Activated T-cell treated with anti-CD3 and anti-CD28 coated beads, Interleukin-2, amount 50 U/mL, for 24 hours (primary cell): ENCODE results near the gene RPL34.

Experiments used
- DNase-seq: peaks from one replicate; pipeline ENCODE4 v3.0.0-alpha.2; 2020
- H3K27ac Mint-ChIP-seq: 2 replicates; pipeline ENCODE4 v1.8.0; 2020; ENCODE audit warnings: mild to moderate bottlenecking, mixed read lengths
- H3K27me3 Mint-ChIP-seq: 2 replicates; pipeline ENCODE4 v1.8.0; 2020; ENCODE audit warnings: mixed read lengths
- H3K36me3 Mint-ChIP-seq: 2 replicates; pipeline ENCODE4 v1.8.0; 2020; ENCODE audit warnings: low read depth, mixed read lengths
- H3K4me1 Mint-ChIP-seq: 2 replicates; pipeline ENCODE4 v1.8.0; 2020; ENCODE audit warnings: low read depth, mixed read lengths
- H3K4me3 Mint-ChIP-seq: 2 replicates; pipeline ENCODE4 v1.8.0; 2020; ENCODE audit warnings: mild to moderate bottlenecking, moderate library complexity, mixed read lengths
- H3K9me3 Mint-ChIP-seq: 2 replicates; pipeline ENCODE4 v1.8.0; 2020; ENCODE audit warnings: mixed read lengths

RPL34 gene

DNA sequence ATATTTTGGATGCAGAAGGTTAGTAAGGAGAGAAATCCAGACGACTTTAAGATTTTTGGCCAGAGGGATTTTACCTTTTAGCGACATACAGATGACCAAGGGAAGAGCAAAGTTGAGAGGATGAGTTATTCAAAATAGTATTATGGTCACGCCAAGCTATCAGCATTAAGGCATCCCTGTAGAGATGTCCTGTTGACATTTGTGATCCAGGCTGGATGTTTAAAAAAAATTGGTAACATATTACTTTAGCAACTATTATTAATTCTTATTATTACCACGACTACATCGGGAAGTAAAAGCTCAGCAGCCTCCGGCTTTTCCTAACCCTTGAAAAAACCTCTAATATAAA lies 29.5 kb downstream of the RPL34 start:
- Mint-ChIP-seq H3K27ac (peak overlapping the region; percentile 98), H3K27me3 (no peaks in the 10 kb centered on the region), H3K36me3 (peaks cover 51% of the 10 kb centered on the region), H3K4me1 (peaks cover 34% of the 10 kb centered on the region), H3K9me3 (no peaks in the 10 kb centered on the region), H3K4me3 (peak overlapping the region; percentile 79)
- no peak for DNase-seq

DNA sequence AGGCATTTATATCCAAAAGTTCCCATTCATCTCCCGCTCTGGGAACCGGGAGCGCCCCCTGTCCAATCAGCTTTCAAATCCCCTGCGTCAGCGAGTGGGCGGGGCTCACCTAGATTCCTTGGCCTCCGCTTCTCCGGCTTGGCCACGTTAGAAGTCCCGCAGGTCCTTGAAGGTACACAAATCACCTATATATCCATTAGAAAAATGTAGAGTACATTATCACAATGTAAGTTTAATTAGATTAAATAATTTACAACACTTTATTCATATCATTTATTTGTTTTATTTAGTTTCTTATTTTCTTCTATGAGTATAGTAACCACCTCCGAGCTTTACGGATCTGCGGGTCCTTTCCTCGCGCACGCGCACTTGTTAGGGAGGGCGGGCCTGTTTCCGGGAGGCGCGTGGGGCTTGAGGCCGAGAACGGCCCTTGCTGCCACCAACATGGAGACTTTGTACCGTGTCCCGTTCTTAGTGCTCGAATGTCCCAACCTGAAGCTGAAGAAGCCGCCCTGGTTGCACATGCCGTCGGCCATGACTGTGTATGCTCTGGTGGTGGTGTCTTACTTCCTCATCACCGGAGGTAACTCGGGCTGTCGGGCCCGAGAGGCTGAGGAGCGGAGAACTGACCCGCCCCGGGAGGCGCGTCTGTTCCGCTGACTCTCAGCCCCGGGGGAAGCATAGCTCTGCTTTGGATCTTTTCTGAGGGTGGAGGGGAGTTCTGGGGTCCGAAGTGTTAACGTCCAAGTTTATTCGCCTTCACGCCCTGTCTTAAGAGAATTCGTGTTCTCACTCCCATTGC lies 30.0 kb downstream of the RPL34 start, which contains the start of gene OSTC:
Gene OSTC, plus strand, starts transcription at position 388 of the 802 bp plus-strand sequence. Its CDS starts 57 bp downstream, at position 445.
- peaks cover 54% of the 10 kb centered on the region for H3K36me3 Mint-ChIP-seq
- H3K4me3 Mint-ChIP-seq = peak within 1 kb of the TSS; percentile 97
- H3K27ac Mint-ChIP-seq = peak within 1 kb of the TSS; percentile 98
- H3K9me3 Mint-ChIP-seq = no peaks in the 10 kb centered on the region
- peaks cover 36% of the 10 kb centered on the region for H3K4me1 Mint-ChIP-seq
- DNase-seq = peak; percentile 94
- H3K27me3 Mint-ChIP-seq = no peaks in the 10 kb centered on the region

DNA sequence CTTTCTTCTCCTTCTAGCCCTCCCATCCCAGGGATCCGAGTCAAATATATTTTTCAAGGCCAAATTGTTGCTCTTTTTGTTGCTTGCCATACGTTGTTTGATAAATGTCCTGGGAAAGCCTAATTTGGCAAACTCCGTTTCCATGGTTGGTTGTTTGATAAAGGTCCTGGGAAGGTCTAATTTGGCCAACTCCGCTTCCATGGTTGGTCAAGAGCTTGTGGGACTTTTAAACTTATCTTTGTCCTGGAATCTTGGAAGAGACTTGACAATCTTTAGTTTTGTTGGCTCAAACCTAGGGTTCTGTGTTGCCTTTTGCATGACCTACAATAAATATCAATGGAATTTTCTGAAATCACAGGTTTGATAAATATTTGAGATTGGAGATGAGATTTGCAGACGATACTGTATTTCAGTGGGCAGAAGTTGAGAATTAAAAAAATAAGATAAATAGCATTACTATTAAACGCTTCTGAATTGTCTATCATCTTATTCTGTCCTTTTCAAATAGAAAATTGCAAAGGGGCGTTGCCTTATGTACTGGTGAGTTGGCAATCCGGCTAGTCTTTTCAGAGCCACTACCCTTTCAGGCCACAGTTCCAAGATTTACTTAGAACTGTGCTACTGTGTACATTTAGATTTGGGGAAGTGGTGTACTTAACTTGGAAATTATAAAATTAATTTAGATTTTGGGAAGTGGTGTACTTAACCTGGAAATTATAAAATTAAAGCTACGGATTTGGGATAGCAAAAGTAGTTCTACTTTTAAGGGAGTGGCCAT lies 30.8 kb downstream of the RPL34 start:
- H3K4me1 Mint-ChIP-seq = peaks cover 38% of the 10 kb centered on the region
- H3K27me3 Mint-ChIP-seq = no peaks in the 10 kb centered on the region
- DNase-seq = no peak
- H3K9me3 Mint-ChIP-seq = no peaks in the 10 kb centered on the region
- peak overlapping the region; percentile 98 for H3K27ac Mint-ChIP-seq
- H3K36me3 Mint-ChIP-seq = peaks cover 61% of the 10 kb centered on the region
- peak overlapping the region; percentile 97 for H3K4me3 Mint-ChIP-seq

DNA sequence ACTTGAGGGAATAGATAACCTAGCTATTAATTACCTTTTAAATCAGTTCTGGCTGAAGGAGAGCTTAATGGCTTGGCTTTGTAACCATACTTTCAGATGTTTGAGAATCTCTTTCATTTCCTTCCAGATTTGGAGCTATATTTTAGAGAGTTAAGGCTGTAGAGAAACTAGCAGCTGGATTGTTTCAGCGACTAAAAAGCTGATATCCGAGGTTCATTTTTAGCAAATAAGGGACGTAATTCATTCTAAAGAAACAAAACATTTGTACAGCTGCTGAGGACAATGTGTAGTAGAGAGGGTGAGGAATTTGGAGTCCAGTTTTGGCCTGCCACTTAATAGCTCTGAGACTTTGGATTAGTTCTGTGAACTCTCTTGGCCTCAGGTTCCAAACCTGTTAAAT lies 42.3 kb downstream of the RPL34 start:
- H3K27me3 Mint-ChIP-seq = no peaks in the 10 kb centered on the region
- peaks cover 6% of the 10 kb centered on the region for H3K4me1 Mint-ChIP-seq
- DNase-seq = no peak
- no peaks in the 10 kb centered on the region for H3K9me3 Mint-ChIP-seq
- no peak overlapping the region for H3K27ac Mint-ChIP-seq
- peaks cover 91% of the 10 kb centered on the region for H3K36me3 Mint-ChIP-seq
- no peak overlapping the region for H3K4me3 Mint-ChIP-seq

DNA sequence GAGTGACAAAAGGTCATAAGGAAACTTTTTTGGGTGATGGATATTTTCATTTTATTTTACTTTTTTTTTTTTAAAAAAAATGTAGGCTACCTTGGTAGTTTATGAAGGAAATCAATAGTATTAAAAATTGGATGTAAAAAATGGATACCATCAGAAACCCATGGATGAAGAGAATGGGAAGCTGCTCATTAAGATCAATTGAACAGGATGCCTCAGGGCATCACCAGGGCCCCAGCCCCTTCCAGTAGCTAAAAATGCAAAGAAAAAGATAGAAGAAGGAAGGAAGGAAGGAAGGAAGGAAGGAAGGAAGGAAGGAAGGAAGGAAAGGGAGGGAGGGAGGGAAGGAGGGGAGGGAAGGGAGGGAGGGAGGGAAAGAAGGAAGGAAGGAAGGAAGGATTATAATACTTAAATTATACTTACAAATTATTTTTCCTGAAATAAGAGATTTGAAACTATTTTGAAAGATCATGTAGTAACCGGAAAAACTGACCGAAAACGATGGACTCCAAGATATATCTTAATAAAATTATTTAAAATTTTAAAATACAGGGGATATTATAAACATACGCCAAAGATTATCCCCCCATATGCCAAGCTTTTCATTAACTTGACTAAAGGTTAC lies 54.1 kb downstream of the RPL34 start:
- H3K36me3 Mint-ChIP-seq = peaks cover 63% of the 10 kb centered on the region

More for the DNA sequence above, 54.1 kb downstream of the RPL34 start:
- no peaks in the 10 kb centered on the region for H3K4me1 Mint-ChIP-seq
- no peak overlapping the region for H3K4me3 Mint-ChIP-seq
- no peak for DNase-seq
- no peaks in the 10 kb centered on the region for H3K27me3 Mint-ChIP-seq
- no peaks in the 10 kb centered on the region for H3K9me3 Mint-ChIP-seq
- no peak overlapping the region for H3K27ac Mint-ChIP-seq
